ENCODE data around the gene EPS8.

The EPS8 gene

GRCh38 chr12:15687583-15687982 lies 101.6 kb downstream of the EPS8 start:
- DNase-seq = no peak

- DNase-seq = no peak
Measured at GRCh38 chr12:15684896-15685658, 104.1 kb downstream of the EPS8 start.

GRCh38 chr12:15682826-15683225 lies 106.4 kb downstream of the EPS8 start:
- no peak for DNase-seq

GRCh38 chr12:15679151-15679550 lies 110.0 kb downstream of the EPS8 start:
- no peak for DNase-seq

- DNase-seq = no peak
Measured at GRCh38 chr12:15677726-15678201, 111.4 kb downstream of the EPS8 start.

- DNase-seq = no peak
Measured at GRCh38 chr12:15677228-15677627, 112.0 kb downstream of the EPS8 start.

- DNase-seq = no peak
Measured at GRCh38 chr12:15672671-15673270, 116.4 kb downstream of the EPS8 start.

GRCh38 chr12:15670756-15671155 lies 118.4 kb downstream of the EPS8 start:
- DNase-seq = no peak

- no peak for DNase-seq
Measured at GRCh38 chr12:15669256-15669948, 119.8 kb downstream of the EPS8 start.

GRCh38 chr12:15664491-15664890 lies 124.7 kb downstream of the EPS8 start:
- no peak for DNase-seq

GRCh38 chr12:15662983-15663659 lies 126.1 kb downstream of the EPS8 start:
- DNase-seq = no peak

- DNase-seq = no peak
Measured at GRCh38 chr12:15662303-15662980, 126.7 kb downstream of the EPS8 start.

- DNase-seq = no peak
Measured at GRCh38 chr12:15651371-15651770, 137.8 kb downstream of the EPS8 start.

- no peak for DNase-seq
Measured at GRCh38 chr12:15650399-15651128, 138.6 kb downstream of the EPS8 start.

- no peak for DNase-seq
Measured at GRCh38 chr12:15649347-15649746, 139.8 kb downstream of the EPS8 start.

GRCh38 chr12:15648558-15648957 lies 140.6 kb downstream of the EPS8 start:
- DNase-seq = no peak

GRCh38 chr12:15646581-15646980 lies 142.6 kb downstream of the EPS8 start:
- DNase-seq = no peak

GRCh38 chr12:15644700-15645099 lies 144.5 kb downstream of the EPS8 start:
- no peak for DNase-seq

GRCh38 chr12:15638231-15638630 lies 151.0 kb downstream of the EPS8 start:
- DNase-seq = no peak

GRCh38 chr12:15636060-15636890 lies 152.9 kb downstream of the EPS8 start:
- DNase-seq = no peak
